NCI-H226 (cell line): Measurements from ENCODE around the gene SLC35F4.
A peak's percentile ranks its signal among the peaks of the same experiment; 100 is the strongest.
"Not testable (repeated sequence)": the region's sequence is repeated elsewhere in the genome, so short reads cannot be mapped to it uniquely, and the experiment has no call there.

Source experiments
- DNase-seq: peaks from one replicate; pipeline ENCODE4 v3.0.0-alpha.2; 2015

SLC35F4 gene

DNA sequence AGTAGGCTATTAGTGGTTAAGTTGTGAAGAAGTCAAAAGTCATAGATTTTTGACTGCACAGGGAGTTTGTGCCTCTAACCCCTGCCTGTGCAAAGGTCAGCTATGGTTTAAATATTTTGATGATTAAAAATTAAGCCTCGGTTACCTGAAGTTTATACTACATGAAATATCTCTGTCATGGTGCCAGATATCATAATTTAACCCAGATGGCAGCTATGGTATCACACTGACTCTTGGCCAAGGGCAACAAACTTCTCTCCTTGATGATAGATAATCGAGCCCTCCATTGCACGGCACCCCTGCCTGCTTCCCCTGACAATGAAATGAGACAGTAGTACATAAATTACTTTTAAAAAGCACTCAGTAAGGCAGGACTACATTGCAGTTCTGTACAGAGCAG, 80.8 kb downstream of the SLC35F4 start:
- DNase-seq = peak; percentile 28

DNA sequence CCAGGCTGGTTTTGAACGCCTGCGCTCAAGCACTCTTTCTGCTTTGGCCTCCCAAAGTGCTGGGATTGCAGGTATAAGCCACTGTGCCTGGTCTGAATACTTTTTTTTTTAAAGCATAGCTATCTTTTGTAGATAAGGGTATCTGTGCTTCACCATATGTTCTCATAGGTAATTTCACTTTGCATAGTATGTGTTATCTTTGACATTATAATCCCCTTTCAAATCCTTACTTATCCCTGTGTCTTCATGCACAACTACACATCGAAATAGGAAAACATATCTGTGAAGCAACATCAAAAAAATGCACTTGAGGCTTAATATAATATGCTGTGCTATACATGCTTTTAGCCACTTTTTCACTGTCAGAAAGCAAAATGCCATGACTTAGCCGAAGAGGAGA, 94.1 kb downstream of the SLC35F4 start:
- DNase-seq = no peak

DNA sequence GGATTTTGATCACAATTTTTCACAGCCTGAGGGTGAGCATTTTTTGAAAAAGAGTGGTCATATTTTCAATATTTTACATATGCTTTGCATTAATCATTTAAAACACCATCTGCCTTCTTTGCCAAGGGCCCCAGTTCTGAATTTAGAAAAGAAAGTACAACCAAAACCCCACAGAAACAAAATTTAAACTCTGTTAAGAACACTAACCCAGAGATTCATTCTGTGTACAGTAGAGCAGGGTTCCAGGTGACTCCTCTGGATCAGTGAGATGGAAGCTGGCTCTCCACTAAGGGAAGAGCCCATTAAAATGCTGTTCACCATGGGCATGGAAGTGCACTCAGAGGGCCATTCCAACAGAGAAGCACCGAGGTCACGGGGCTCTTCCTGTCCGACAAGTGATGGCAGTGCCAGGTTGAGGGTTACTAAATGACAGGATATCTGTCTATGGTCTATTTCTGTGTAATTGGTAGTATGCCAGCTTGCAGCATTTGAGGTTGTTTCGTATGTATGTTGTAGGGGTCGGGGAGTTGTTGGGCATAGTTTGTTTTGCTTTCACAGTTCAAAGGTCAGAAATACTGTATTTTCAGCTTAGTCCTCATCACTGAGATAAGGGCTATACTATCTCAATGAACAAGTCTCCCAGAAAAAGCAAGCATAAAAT, 95.9 kb downstream of the SLC35F4 start:
- no peak for DNase-seq

DNA sequence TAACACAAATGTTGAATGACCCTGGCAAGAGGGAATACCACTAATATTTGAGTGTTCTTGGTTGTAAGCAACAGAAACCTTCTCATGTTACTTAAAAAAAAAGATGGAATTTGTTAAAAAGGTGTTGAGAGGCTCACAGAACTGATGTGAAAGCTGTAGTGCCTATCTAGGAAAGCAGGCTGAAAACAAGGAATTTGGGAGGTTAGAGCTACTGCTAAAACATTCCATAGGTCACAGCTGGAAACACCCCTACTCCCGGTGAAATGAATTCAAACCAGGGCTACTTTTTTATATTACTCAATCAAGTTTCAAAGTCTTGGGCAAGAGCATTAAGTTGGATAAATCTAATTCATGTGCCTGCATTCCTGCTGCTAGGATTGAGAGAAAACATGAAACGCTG, 104.1 kb downstream of the SLC35F4 start:
- no peak for DNase-seq

DNA sequence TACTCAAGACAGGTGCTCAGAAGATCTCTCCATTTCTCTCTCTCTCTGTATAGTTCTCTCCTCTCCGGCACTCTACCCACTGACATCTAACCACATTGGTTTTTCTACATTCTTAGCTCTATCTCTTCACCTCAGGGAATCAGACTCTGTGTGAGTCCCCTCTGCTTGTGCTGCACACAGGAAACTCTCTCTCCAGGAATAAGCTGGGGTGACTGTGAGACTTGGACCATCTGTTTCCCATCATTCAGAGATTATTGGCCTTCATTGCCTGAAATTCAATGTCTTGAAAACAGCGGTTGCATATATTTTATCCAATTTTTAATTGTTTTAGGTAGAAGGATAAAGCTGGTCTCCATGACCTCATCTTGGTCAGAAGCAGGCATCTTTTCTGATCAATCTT, 105.0 kb downstream of the SLC35F4 start:
- DNase-seq = no peak

DNA sequence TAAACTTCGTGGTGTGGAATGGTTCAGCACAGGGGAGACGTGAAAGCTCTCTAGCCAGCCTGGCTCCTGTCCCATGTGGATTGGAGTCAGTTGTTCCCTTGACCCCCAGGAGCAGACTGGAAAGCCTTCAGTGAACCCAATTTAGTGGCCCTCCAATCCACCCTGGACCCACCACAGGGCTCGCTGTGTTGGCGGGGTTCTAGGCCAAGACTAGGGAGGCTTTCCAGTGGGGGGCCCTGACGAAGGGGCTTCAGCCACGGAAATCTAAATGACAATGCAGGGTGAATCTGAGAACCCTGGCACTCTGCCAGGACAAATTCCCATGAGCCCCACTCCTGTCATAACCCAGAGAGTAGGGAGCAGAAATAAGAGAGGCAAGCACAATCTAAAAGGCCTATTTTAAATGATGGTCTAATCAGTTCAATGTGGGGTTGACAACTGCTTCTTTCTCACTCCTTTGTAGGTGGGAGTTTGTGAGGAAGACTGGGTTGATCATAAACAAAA, 110.8 kb downstream of the SLC35F4 start:
- no peak for DNase-seq

DNA sequence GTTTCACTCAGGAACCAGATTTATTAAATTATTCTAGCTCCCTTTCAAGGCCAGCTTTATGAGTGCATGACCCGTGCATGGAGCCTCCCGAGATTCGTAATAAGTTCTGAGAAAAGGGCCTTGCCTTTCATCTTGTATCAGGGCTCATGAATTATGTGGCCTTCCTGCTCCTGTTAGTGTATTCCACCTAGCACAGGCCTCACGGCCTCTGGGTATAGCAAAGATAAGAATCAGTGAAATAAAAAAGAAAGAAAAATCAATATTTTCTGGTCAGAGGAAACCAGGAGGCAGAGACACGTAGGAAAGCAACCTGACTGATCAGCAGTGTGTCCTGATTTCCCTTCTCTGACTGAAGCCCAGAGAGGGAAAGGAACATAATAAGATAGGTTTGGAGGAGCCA, 111.4 kb downstream of the SLC35F4 start:
- no peak for DNase-seq

DNA sequence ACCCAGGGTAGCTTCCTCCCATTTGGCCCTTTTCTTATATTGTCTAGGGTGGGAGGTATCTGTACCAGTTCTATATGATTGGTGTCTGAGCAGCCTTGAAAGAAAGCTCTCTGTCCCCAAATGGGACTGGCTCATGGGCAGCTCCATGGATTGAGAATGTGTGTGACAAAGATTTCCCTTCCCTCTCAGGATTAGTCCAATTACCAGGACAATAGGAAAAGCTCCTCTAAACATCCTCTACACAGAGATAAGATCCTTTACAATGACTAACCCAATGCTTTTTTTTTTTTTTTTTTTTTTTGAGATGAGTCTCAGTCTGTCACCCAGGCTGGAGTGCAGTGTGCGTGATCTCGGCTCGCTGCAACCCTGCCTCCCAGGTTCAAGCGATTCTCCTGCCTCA, 112.1 kb downstream of the SLC35F4 start:
- no peak for DNase-seq

DNA sequence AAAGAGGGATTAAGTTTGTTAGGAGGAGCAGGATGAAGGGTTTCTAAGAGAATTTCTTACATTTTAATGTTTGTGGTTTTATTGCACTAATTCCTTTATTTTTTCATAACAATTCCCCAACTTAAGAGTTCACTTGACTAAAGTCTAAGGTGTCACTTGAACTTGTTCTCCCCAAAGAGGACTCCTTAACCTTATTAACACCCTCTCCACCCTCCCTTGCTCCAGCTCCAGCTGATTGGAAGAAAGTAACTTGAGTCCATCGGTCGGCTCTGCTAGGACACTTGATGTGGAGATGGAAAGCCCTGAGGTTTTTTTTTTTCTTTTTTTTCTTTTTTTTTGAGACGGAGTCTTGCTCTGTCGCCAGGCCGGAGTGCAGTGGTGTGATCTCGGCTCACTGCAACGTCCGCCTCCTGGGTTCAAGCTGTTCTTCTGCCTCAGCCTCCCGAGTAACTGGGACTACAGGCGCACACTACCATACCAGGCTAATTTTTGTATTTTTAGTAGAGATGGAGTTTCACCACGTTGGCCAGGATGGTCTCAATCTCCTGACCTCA, 113.7 kb downstream of the SLC35F4 start:
- DNase-seq = not testable (repeated sequence)

DNA sequence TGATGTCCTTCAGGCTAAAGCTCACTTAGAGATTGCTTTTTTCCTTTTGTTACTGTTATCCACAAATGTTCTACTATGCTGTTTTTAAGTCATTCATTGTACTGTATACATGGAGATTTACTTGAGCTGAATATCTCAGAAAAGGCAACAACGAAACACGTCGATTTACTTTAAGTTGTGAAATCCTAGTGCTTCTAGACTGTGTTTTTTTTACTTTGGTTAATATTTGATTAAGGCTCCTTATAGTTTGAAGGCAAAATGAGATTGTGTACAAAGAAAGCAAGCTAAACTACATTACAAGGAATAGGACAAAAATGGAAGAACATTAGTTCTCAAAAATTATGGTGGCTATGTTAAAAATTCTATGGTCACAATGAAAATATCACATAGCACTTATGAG, 114.5 kb downstream of the SLC35F4 start:
- DNase-seq = no peak

DNA sequence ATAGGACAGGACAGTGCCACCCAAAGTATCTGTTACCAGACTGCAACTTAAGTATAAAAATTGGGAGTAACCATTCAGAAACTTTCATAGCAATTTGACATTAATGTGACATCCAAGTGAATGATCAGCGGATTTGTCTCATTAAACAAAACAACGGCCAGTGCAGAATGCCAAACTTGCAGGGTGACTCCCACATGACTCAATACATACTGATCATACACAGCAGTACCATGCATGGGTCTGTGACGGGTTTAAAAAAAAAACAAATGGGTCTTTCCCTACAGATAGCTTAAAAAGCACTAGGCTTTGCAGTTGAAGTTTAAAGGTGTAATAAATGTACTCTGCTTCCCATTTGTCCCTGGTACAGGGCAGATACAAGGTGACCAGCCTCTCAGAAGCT, 116.6 kb downstream of the SLC35F4 start:
- peak; percentile 13 for DNase-seq

DNA sequence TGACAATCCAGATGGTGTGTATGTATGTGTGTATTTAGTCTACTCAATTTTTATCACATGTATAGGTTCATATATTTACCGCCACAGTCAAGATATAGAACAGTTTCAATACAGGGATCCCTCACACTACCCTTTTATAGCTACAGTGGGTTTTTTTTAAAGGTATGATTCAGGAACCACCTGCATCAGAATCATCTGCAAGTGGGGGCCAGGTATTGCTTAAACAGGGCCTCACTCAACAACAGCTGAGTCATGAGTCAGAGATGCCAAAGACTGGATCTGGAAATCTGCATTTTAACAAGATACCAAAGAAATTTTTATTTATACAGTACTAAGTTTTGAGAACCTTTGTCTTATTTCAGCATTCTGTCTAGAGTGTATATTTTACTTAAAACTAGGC, 117.6 kb downstream of the SLC35F4 start:
- DNase-seq = peak; percentile 15

DNA sequence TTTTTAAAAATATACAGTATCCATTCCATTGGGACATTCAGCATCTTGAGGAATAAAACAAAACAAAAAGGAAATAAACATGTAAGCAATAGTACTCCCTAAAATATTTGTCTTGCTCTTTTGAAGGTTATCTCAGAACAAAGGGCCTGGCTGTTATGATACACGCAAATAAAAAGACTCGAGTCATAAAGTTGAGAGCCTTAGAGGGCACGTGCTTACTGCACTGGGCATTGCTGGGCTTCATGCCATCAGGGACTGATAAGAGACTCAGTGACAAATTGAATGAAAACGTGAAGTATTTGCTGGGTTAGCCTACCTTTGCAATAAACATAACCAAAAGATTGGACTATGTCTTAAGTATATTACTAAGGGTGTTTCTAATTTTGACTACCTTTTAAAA, 118.9 kb downstream of the SLC35F4 start:
- peak; percentile 90 for DNase-seq

DNA sequence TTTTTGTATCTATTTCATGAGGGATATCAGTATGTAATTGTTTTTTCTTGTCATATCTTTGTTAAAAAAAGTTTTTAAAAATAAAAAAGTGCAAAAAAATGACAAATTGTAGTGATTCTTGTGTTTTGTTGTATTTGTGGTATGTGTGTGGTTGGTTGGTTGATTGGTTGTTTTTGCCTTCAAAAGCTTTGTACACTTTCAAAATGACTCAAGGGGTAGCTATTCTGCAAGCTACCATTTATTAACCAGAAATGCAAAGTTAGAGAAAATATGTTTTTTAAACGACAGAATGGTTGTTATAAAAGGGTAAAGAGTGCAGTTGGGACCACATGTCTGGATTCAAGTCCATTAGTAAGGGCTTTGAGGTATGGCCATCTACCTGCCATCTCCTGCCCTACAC, 119.3 kb downstream of the SLC35F4 start:
- no peak for DNase-seq

DNA sequence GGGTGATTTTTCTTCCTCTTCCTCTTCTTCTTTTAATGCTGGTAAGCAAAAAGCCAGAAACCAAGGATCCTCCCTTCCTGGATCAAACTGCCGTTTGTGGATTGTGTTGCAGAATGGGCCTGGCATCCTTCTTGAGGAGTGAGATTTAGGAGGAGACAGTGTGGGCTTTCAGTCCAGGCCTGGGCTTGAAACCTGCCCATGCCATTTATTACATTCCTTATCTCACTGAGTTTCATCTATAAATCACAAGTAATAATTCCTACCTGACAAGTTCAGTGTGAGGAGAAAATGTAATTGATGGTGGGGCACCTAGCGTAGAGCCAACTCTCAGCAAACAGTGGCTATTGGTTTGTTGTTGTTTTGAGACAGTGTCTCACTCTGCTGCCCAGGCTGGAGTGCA, 126.4 kb downstream of the SLC35F4 start:
- DNase-seq = no peak

DNA sequence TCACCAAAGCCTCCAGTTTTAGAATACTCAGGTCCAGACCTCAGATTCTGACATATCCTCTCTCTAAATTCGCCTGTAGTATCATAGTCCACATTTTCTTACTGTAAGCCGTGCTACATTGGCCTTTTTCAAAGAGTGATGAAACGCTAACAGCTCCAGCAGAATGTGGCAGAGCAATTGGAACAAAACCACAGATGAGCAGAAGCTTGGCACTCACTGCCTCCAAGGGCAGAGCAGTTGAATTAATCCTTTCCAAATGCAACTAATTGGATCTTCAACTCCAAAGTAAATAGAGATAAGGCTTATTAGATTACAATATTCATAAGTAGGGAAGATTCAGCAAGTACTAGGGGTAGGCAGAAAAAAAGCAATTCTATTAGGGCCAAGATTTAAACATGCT, 128.3 kb downstream of the SLC35F4 start:
- DNase-seq = no peak

DNA sequence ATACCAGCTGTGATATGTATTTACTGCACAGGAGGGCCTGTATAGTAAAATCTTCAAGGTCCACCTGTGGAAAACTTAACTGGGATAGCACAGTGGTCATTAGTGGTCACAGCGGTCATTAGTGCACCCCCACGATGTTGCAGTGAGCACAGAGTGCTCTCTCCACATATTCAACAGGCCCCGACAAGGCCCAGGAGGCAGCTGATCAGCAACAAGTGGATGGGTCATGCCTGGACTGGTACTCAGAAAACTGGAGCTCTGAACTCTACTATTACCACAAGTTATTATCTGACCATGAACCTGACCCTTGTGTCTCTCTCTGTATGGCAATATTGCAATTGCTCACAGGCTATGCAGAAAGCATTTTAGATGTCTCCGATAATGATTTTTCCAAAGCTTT, 129.5 kb downstream of the SLC35F4 start:
- no peak for DNase-seq

DNA sequence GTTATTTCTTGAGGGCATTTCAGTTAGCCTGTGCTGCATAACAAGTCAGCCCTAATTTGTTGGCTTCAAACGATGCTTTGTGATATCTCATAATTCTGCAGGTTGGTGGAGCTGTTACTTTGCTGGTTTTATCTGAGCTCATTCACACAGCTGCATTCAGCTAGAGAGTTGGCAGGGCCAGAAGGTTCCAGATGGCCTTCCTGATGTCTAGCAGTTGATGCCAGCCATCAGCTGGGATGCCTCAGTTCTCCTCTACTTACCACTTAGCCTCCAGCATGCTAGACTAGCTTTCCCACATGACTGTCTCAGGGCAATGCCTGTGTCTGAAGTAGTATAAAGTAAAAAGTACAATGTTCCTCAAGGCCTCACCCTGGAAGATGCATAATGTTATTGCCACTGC, 130.6 kb downstream of the SLC35F4 start:
- no peak for DNase-seq

DNA sequence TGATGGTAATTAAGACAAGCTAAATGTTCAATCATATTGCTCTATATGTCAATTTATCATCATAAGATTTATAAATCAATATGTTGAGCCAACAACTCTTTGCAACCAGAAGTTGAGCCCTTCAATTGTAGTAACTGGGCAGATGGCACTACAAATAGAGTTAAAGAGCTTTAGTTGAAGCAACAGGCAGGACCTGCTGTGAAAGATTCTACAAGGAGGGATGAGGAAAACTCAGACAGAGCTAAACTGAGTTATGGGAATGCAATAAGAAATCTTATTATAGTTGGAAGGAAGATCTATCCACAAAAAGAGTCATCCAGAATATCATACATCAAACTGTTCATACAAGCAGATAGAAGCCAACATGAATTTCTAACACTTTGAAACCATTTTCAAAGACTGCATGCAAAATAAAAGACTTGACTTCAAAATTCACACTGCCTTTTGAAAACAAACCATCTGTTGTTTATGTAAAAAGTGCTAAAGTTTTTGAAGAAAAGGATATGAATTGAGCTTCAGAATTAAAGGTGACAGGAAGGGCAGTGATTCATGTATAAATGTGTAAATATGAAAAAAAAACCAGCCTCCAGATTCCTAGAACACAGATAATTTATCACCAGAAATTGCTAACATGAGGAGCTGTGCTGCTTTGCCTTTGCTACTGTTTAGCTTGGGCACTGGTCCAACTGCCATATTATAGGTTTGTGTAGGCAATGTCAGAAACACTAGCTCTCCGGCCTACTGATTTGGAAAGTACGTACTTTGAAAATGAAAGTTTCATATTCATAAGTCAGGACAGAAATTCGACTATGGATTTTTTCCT, 133.2 kb downstream of the SLC35F4 start:
- DNase-seq = peak; percentile 50

DNA sequence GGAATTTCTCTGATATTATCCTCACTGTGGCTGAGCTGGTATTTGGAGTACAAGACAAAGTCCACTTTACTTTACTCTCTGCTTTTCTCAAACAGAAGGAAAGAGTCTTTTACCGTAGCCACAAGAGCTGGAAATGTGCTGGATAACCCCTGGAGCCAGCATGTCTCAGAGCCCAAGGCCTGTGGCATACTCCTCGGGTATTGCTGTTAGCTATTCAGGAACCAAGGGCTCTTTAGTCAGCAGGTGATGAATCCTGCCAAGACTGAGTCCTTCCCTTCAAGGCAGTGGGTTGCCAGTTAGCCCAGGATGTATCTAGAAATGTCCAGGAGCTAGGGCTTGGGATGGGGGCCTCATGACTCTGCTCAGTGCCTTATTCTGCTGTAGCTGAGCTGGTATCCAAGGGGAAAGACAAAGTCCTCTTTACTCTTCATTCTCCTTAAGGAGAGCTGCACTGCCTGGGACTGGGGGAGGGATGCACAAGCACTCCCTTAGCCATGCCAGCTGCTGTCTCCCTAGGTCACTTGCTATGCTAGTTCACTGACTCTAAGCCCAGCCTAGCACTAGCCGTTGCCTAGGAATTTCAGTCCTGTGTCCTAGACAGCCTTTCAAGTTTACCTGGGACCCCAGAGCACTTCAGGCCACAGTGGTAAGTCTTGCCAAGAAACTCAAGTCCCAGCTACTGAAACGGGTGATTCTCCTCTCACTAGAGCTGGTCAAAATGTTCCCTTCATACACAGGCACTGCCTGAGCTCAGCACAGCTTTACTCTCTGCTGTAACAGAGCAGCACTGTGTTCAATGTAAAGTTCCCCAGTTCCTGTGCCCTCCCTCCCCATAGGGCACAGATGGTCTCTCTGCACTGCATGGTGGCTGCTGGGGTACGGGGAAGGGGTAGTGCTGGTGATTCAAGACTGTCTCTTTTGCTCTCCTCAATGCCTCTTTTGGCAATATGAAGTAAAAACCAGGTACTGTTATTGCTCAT, 136.4 kb downstream of the SLC35F4 start:
- no peak for DNase-seq

DNA sequence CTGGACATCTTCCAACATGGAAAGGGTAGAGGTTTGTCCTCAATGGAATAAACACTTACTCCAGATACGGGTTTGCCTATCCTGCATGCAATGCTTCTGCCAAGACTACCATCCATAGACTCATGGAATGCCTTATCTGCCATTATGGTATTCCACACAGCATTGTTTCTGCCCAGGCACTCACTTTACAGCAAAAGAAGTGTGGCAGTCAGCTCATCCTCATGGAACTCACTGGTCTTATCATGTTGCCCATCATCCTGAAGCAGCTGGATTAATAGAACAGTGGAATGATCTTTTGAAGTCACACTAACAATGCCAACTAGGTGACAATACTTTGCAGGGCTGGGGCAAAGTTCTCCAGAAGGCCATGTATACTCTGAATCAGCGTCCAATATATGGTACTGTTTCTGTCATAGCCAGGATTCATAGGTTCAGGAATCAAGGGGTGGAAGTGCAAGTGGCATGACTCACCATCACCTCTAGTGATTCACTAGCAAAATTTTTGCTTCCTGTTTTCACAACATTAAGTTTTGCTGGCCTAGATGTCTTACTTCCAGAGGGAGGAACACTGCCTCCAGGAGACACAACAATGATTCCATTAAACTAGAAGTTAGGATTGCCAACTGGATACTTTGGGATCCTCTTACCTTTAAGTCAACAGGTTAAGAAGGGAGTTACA, 140.4 kb downstream of the SLC35F4 start:
- DNase-seq = peak; percentile 87

DNA sequence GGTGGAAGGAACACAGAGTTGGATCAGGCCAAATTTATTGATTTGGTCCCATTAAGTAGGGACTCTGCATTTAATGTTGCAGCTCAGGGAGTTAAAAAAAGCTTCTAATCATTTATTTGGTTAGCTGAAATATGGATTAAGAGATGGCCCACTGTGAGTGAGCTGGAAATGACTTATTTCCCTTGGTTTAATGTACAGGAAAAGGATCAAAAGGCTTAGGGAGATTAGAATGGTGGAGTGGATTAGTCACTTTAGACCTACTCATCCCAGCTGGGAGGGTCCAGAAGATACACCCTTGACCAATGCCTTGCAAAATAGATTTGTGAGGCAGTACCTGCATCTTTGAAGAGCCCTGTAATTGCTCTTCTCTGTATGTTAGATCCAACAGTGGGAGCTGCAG, 143.8 kb downstream of the SLC35F4 start:
- peak; percentile 24 for DNase-seq
